Measurements from ENCODE around the gene CDK18. TPM values are rescaled to one million over a fixed set of nuclear protein-coding genes. Genes with fewer than 3 reads are reported as not detected.
"Not testable (repeated sequence)": the region's sequence is repeated elsewhere in the genome, so short reads cannot be mapped to it uniquely, and the experiment has no call there.

The CDK18 gene
- total and polyA plus RNA-seq, 2 experiments from 2014 or later = not detected

DNA sequence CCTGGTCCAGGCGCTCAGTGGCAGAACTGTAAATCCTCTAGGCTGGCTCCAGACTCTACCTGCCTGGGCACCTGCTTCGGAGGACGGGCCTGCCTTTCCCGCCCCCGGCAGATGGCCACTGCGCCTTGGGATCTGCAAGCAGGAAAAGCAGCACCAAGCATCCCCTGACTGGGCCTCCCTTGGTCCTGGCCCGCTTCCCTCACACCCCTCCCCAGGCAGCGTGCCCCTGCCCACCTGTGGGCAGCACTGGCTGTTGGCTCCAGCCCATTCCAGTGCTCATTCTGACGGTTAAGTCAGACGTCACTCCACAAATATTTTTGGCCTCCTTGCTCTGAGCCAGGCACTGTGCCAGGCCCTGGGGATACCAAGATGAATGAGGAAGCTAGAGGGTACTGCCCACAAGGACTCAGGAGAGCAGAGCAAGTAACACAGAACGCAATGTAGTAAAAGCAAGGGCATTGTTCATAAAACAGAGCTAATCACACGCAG is 26.7 kb upstream of the CDK18 start:
- no peak overlapping the region for H3K4me2 ChIP-seq (ENCODE audit: unreplicated experiment)
- WGBS, 2 experiments (ENCODE audit: low coverage in 1 of 2, low lambda C conversion rate in 2 of 2, missing lambda C conversion rate in 2 of 2) = 30 to 37% methylated on average over 12 of the region's 12 CpGs

DNA sequence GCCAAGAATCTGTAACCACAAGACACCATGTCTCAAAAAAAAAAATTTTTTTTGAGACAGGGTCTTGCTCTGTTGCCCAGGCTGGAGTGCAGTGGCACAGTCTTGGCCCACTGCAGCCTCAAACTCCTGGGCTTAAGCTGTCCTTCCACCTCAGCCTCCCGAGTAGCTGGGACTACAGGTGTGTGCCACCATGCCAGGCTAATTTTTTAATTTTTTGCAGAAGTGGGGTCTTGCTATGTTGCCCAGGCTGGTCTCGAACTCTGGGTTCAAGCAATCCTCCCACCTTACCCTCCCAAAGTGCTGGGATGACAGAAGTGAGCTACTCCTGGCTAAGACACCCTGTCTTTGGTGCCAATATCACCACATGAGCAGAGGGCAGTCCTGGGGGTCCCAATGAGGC is 25.5 kb upstream of the CDK18 start:
- in situ Hi-C loops (cut with MboI); DNase-seq: not testable (repeated sequence)

More for the DNA sequence above, 26.7 kb upstream of the CDK18 start:
- Histone ChIP-seq H3K27me3 (replicated peaks; ENCODE audit: insufficient read depth) (peaks cover 68% of the 10 kb centered on the region), H3K27ac (no peak overlapping the region), H3K79me2 (ENCODE audit: insufficient read depth) (no peaks in the 10 kb centered on the region), H2AFZ (no peak overlapping the region), H3K9me3 (ENCODE audit: low read depth) (no peaks in the 10 kb centered on the region), H3F3A (ENCODE audit: insufficient read depth) (no peaks in the 10 kb centered on the region), H4K20me1 (ENCODE audit: insufficient read depth) (no peaks in the 10 kb centered on the region), H3K9me2 (ENCODE audit: insufficient read depth) (no peaks in the 10 kb centered on the region), H3K9ac (no peak overlapping the region), H3K4me1 (ENCODE audit: insufficient read depth) (no peaks in the 10 kb centered on the region), H3K36me3 (ENCODE audit: low read depth) (no peaks in the 10 kb centered on the region), H3K4me3 (no peak overlapping the region)
- TF ChIP-seq EZH2 (IDR thresholded peaks at IDR 0.05; ENCODE audit: insufficient read depth, poor library complexity, severe bottlenecking) (no peak), EZH2phosphoT487 (IDR thresholded peaks at IDR 0.05; ENCODE audit: insufficient read depth, low read depth) (no peak)
- peak; percentile 69 for DNase-seq
- in situ Hi-C loops (cut with MboI) = no loop called here

DNA sequence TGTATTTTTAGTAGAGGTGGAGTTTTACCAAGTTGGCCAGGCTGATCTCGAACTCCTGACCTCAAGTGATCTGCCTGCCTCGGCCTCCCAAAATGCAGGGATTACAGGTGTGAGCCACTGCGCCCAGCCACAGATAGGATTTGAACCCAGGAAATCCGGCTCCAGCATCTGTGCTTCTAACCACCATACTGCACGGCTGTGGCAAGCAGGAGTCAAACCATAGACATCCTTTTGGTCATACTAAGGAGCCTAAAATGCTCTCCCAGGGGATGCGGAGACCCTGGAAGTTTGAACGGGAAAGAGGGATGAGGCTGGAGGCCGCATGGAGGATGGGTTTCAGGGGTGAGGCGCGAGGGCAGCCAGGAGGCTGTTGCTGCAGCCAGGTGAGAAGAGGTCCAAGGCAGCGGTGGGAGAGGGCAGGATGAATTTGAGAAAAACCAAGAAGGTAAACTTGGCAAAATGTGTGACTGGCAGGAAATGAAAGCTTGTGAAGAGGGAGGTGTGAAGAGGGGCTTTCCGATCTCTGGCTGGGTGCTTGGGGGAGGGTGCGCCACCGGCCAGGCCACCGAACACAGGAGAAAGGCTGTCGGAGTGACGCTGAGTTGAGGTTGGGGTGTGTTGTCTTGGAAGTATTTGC is 24.0 kb upstream of the CDK18 start:
- Histone ChIP-seq H3K79me2 (ENCODE audit: insufficient read depth) (no peaks in the 10 kb centered on the region), H3K4me1 (ENCODE audit: insufficient read depth) (no peaks in the 10 kb centered on the region), H3K27me3 (replicated peaks; ENCODE audit: insufficient read depth) (peaks cover 60% of the 10 kb centered on the region), H3K27ac (no peak overlapping the region), H2AFZ (no peak overlapping the region), H4K20me1 (ENCODE audit: insufficient read depth) (no peaks in the 10 kb centered on the region), H3K9me2 (ENCODE audit: insufficient read depth) (no peaks in the 10 kb centered on the region), H3K9me3 (ENCODE audit: low read depth) (no peaks in the 10 kb centered on the region), H3K4me2 (ENCODE audit: unreplicated experiment) (no peak overlapping the region), H3K9ac (no peak overlapping the region), H3F3A (ENCODE audit: insufficient read depth) (no peaks in the 10 kb centered on the region), H3K4me3 (no peak overlapping the region), H3K36me3 (ENCODE audit: low read depth) (no peaks in the 10 kb centered on the region)
- TF ChIP-seq EZH2phosphoT487 (IDR thresholded peaks at IDR 0.05; ENCODE audit: insufficient read depth, low read depth) (no peak), EZH2 (IDR thresholded peaks at IDR 0.05; ENCODE audit: insufficient read depth, poor library complexity, severe bottlenecking) (no peak)
- WGBS, 2 experiments (ENCODE audit: low coverage in 1 of 2, low lambda C conversion rate in 2 of 2, missing lambda C conversion rate in 2 of 2) = 43 to 44% methylated on average over 17 of the region's 17 CpGs
- DNase-seq = no peak
- in situ Hi-C loops (cut with MboI) = loop anchor here (10.0 kb wide), 1 partner anchor 126 kb away; the partner anchor contains the start of gene KLHDC8A

More for the DNA sequence above, 25.5 kb upstream of the CDK18 start:
- H3K4me2 ChIP-seq (ENCODE audit: unreplicated experiment); H3K4me3 ChIP-seq; H2AFZ ChIP-seq; H3F3A ChIP-seq (ENCODE audit: insufficient read depth); H3K79me2 ChIP-seq (ENCODE audit: insufficient read depth); H3K4me1 ChIP-seq (ENCODE audit: insufficient read depth); H3K9me2 ChIP-seq (ENCODE audit: insufficient read depth); H3K9ac ChIP-seq; H3K27ac ChIP-seq; H4K20me1 ChIP-seq (ENCODE audit: insufficient read depth); H3K9me3 ChIP-seq (ENCODE audit: low read depth); H3K36me3 ChIP-seq (ENCODE audit: low read depth): not testable (repeated sequence)
- 20 to 22% methylated on average over 2 of the region's 2 CpGs for WGBS, 2 experiments (ENCODE audit: low coverage in 1 of 2, low lambda C conversion rate in 2 of 2, missing lambda C conversion rate in 2 of 2)
- peaks cover 64% of the 10 kb centered on the region for H3K27me3 ChIP-seq (replicated peaks; ENCODE audit: insufficient read depth)

DNA sequence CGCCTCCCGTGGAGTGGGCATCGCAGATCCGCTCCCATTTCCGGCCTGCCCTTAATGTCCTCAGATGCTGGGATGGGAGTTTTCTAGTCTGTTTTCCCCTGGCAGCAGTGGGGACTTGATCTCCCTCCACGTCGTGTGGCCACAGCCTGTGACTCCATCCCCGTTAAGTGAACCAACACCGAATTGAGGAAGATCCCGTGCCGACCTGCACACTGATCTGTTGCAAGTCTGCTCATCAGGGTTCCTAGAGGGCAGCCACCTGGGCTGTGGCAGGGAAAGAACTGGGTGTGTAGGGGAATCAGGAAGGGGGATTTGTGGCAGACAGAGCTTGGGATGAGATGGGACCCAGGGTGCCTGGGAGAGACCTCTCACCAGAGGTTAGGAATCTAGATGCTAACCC is 23.3 kb upstream of the CDK18 start:
- H3K27ac ChIP-seq = no peak overlapping the region
- in situ Hi-C loops (cut with MboI) = loop anchor here (10.0 kb wide), 1 partner anchor 126 kb away; the partner anchor contains the start of gene KLHDC8A
- DNase-seq = no peak

More for the DNA sequence above, 23.3 kb upstream of the CDK18 start:
- WGBS, 2 experiments (ENCODE audit: low coverage in 1 of 2, low lambda C conversion rate in 2 of 2, missing lambda C conversion rate in 2 of 2) = 11 to 14% methylated on average over 11 of the region's 11 CpGs
- Histone ChIP-seq H3F3A (ENCODE audit: insufficient read depth) (no peaks in the 10 kb centered on the region), H4K20me1 (ENCODE audit: insufficient read depth) (no peaks in the 10 kb centered on the region), H3K27me3 (replicated peaks; ENCODE audit: insufficient read depth) (peaks cover 55% of the 10 kb centered on the region), H3K9me2 (ENCODE audit: insufficient read depth) (no peaks in the 10 kb centered on the region), H3K9ac (no peak overlapping the region), H3K4me2 (ENCODE audit: unreplicated experiment) (no peak overlapping the region), H3K36me3 (ENCODE audit: low read depth) (no peaks in the 10 kb centered on the region), H2AFZ (no peak overlapping the region), H3K79me2 (ENCODE audit: insufficient read depth) (no peaks in the 10 kb centered on the region), H3K4me1 (ENCODE audit: insufficient read depth) (no peaks in the 10 kb centered on the region), H3K4me3 (no peak overlapping the region), H3K9me3 (ENCODE audit: low read depth) (no peaks in the 10 kb centered on the region)
- TF ChIP-seq EZH2phosphoT487 (IDR thresholded peaks at IDR 0.05; ENCODE audit: insufficient read depth, low read depth) (no peak), EZH2 (IDR thresholded peaks at IDR 0.05; ENCODE audit: insufficient read depth, poor library complexity, severe bottlenecking) (no peak)

Measured in GM23248 (cell line).